Heart right ventricle (tissue), 16 donors: Measurements from ENCODE around the gene LSM6. TPM values are rescaled to one million over a fixed set of nuclear protein-coding genes. Genes with fewer than 3 reads are reported as not detected.

Source experiments
- ATAC-seq, 8 donors: fragments of 200-7000 bp; cut with Tn5 transposase; one replicate each; pipeline ENCODE4 v1.9.1; 2020; ENCODE audit warnings: mild to moderate bottlenecking in 8 of 8, moderate library complexity in 8 of 8, moderate number of reproducible peaks in 1 of 8
- DNase-seq, 2 donors: peaks; one replicate each; pipeline ENCODE4 v3.0.0-alpha.2; 2020
- H3K27ac ChIP-seq, 10 donors: fragments of 200-600 bp; sonication (generic) in 2 of 10; one replicate each; pipeline versions ENCODE4 v1.5.0 to v1.8.0; 2020 to 2022; ENCODE audit warnings: mild to moderate bottlenecking in 3 of 10
- H3K27me3 ChIP-seq, 7 donors: fragments of 200-600 bp; one replicate each; pipeline ENCODE4 v1.8.0; 2021 to 2022; ENCODE audit warnings: mild to moderate bottlenecking in 2 of 7
- H3K36me3 ChIP-seq, 9 donors: fragments of 200-600 bp; sonication (generic) in 1 of 9; one replicate each; pipeline versions ENCODE4 v1.5.0 to v1.8.0; 2020 to 2022; ENCODE audit warnings: mild to moderate bottlenecking in 2 of 9
- H3K4me1 ChIP-seq, 9 donors: fragments of 200-600 bp; sonication (generic) in 1 of 9; one replicate each; pipeline versions ENCODE4 v1.5.0 to v1.8.0; 2020 to 2022; ENCODE audit warnings: mild to moderate bottlenecking in 4 of 9
- H3K4me3 ChIP-seq, 10 donors: fragments of 200-600 bp; sonication (generic) in 2 of 10; one replicate each; pipeline versions ENCODE4 v1.5.0 to v1.8.0; 2020 to 2022; ENCODE audit warnings: mild to moderate bottlenecking in 7 of 10, moderate library complexity in 2 of 10
- H3K9me3 ChIP-seq, 11 donors: fragments of 200-600 bp in 10 of 11; sonication (generic) in 2 of 11; one replicate each; pipeline versions ENCODE4 v1.5.0 to v1.8.0; 2013 to 2022; ENCODE audit warnings: mild to moderate bottlenecking in 2 of 11, control low read depth in 1 of 11, moderate library complexity in 1 of 11
- CTCF ChIP-seq, 9 donors: fragments of 200-600 bp; sonication (generic) in 2 of 9; IDR thresholded peaks; one replicate each; pipeline versions ENCODE4 v1.5.0 to v1.8.0; 2021 to 2022; ENCODE audit warnings: antibody characterized with exemption in 9 of 9, mild to moderate bottlenecking in 5 of 9, moderate library complexity in 1 of 9
- WGBS, 2 donors: extraction: QIAGEN DNeasy Blood & Tissue Kit; methylation state at CpG; one replicate each; pipeline ENCODE4 v1.1.7; 2013; ENCODE audit warnings: inconsistent platforms in 1 of 2; 5-methylcytosine and 5-hydroxymethylcytosine counted together
- intact Hi-C, 10 donors: fragments of 100-400 bp; cut with DNase I; formaldehyde crosslinking; loops; one replicate each; pipeline versions ENCODE4 v1.11.1 to v1.14.2; 2022
- polyA plus RNA-seq, 2 donors: library from polyadenylated mRNA; stranded (reverse); fragments of 200-250 nt; gene quantifications; one replicate each; pipeline ENCODE4 v1.2.3, GENCODE V29; 2013
- total RNA-seq, 10 donors: library from RNA; stranded (reverse); fragmentation: NEBNext Ultra II Directional in 3 of 10; extraction: Animal tissue kit (Norgen Biotek cat#: 25700) in 3 of 10; gene quantifications; one replicate each; pipeline versions ENCODE4 v1.2.1 to v1.2.4, GENCODE V29; 2021 to 2023
- donor health status: Arrhythmogenic right ventricular cardiomyopathy.
- donor health status: ischemic (EF 13 %, LVEDD 7.1; RV severe dilation, severe dysfunction).
- donor health status: healthy with polysubstance abuse.
- donor health status: DM: no; HTN: yes; CAD: no.
- donor health status: DM: no; HTN: no; CAD: no.
- donor health status: ischemic (EF 25% LVEDD 6.9; RV normal size, moderate dysfunction).
- donor health status: ischemic (EF 25% LVEDD 5.7; RV mildly dilated, moderate dysfunction).
- donor health status: healthy.
- donor health status: DM: yes; HTN: yes; CAD: no.
- donor health status: Ischemic cardiomyopathy.
- donor health status: ischemic (EF 35%, LVEDD 5.7; RV mildly dilated, moderate dysfunction).
- donor health status: nonischemic (EF 11% LVEDD 7.7; RV severe dilation, severe dysfunction).
- donor health status: DM: yes; HTN: yes; CAD: no.
- donor health status: PGD.
- donor health status: ischemic (EF 29% LVEDD 5.4; RV normal size, mild dysfunction).
- donor health status: nonischemic (EF 23%, LVEDD 6.1; RV moderate dilation, normal function).

Gene LSM6
- total and polyA plus RNA-seq, 12 donors = 8.7 to 24.4 (median 11.8) TPM

DNA sequence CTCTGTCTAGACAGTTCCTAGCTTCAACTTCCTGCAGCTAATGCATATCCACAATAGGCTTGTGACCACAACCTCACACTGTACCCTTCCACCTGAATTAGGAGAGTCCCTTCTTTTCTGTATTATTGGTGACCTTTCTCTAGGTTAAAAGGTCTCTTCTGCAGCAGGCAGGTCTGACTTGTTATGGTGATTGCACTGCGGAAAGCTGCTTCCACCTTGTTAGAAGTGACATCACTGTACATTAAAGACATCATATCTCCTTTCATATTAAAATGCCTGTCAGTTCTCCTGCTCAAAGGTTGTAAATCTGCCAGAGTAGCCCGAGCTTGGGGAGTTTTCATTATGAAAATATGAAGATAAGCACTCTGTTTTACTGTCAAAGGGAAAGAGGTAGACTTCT is 21.5 kb upstream of the LSM6 start:
- no peak for ATAC-seq
- no peaks in the 10 kb centered on the region for H3K36me3 ChIP-seq
- H3K4me1 ChIP-seq = no peaks in the 10 kb centered on the region
- no peaks in the 10 kb centered on the region for H3K27me3 ChIP-seq
- intact Hi-C loops = no loop called here
- WGBS, 2 donors = 42 to 55% methylated on average over 2 of the region's 2 CpGs
- no peak for DNase-seq
- no peak overlapping the region for H3K4me3 ChIP-seq
- peaks cover 0 to 15% (median 0%) of the 10 kb centered on the region in 11 donors for H3K9me3 ChIP-seq
- no peak overlapping the region for H3K27ac ChIP-seq
- no peak for TF ChIP-seq CTCF (IDR thresholded peaks at IDR 0.05)

DNA sequence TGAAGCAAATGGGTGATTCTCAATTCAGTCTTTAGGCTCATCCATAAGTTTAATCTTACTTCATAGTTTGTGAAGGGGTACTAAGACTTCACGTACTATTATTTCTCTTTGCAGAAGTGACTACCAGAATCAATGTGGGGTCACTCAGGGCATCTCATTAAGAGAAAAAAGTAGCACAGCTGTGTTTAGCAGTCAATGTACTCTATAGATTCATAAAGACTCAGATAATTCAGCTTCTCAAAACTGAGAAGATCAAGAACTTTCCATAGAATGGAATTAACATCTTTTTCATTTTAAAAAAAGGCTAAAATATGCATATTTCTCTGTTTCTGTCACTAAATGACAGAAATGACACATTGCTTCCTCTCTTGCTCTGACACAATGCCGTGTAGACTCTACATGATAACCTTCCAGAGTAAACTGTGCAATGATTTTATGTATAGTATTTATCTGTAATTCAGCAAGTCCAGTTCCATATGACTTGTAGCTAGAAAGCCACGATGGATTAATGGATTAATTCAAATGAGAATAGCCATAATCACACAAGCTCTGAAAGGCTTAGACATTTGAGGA is 20.3 kb upstream of the LSM6 start:
- WGBS, 2 donors = 63 to 68% methylated on average over 3 of the region's 3 CpGs
- Histone ChIP-seq H3K27ac (no peak overlapping the region), H3K36me3 (no peaks in the 10 kb centered on the region), H3K9me3 (peaks cover 0 to 15% (median 0%) of the 10 kb centered on the region in 11 donors), H3K4me3 (no peak overlapping the region), H3K4me1 (no peaks in the 10 kb centered on the region), H3K27me3 (no peaks in the 10 kb centered on the region)
- intact Hi-C loops = no loop called here
- DNase-seq (no peak), ATAC-seq (no peak)
- TF ChIP-seq CTCF (IDR thresholded peaks at IDR 0.05) = no peak

DNA sequence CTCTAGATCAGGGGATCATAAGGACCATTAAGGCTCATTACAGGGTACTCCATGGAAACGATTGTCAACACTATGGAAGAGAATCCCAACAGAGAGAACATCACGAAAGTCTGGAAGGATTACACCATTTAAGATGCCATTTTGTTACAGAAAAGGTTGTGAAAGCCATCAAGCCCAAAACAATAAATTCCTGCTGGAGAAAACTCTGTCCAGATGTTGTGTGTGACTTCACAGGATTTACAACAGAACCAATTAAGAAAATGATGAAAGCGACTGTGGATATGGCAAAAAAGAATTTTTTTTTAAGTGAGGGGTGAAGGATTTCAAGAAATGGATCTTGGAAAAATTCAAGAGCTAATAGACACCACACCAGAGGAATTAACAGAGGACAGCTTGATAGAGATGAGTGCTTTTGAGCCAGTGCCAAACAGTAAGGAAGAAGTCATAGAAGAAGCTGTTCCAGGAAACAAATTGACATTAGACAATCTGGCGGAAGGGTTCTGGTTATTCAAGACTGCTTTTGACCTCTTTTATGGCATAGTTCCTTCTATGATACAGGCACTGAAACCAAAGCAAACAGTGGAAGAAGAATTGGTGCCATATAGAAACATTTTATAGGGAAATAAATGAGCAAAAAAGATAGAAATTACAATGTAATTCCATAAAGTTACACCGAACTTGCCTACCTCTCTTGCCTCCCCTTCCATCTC is 17.3 kb upstream of the LSM6 start:
- Histone ChIP-seq H3K4me3 (no peak overlapping the region), H3K27ac (no peak overlapping the region), H3K4me1 (no peaks in the 10 kb centered on the region), H3K9me3 (peaks cover 0 to 29% (median 11%) of the 10 kb centered on the region in 11 donors), H3K36me3 (no peaks in the 10 kb centered on the region), H3K27me3 (no peaks in the 10 kb centered on the region)
- DNase-seq = no peak
- WGBS, 2 donors = 84 to 87% methylated on average over 5 of the region's 5 CpGs
- no peak for TF ChIP-seq CTCF (IDR thresholded peaks at IDR 0.05)
- intact Hi-C loops = no loop called here
- no peak for ATAC-seq

DNA sequence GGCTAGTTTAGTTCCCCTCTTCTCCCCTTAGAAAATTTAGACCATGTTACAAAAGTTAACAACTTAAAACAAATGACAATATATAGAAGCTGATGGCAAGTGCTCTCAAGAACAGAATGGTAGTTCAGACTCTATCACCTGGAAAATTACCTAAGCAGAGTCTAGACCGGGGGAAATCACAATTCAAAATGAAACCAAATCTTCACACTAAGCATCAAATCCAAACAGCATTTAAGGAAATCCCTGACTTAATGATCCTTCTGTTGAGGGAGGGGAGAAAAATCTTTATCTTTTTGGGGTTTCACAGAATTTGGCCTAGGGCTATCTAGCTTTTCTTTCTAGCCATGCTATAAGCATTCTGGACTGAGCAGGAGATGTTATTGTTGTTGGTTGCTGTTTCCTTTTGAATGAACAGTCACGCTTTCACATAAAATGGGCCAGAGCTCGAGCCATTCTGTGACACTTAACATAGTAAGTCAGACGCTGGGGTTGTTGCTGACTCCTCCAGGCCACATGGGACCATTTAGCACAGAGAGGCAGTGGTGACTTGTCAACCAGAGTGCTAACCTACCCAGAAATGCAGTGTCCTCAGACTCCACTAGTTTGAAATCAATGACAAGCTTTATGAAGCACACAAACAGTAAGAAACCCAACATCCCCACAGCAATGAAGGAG is 16.0 kb upstream of the LSM6 start:
- H3K9me3 ChIP-seq = peaks cover 0 to 29% (median 11%) of the 10 kb centered on the region in 11 donors
- intact Hi-C loops = no loop called here
- WGBS, 2 donors = 66 to 69% methylated on average over 4 of the region's 4 CpGs
- no peak overlapping the region for H3K4me3 ChIP-seq
- DNase-seq = no peak
- TF ChIP-seq CTCF (IDR thresholded peaks at IDR 0.05) = no peak
- no peaks in the 10 kb centered on the region for H3K36me3 ChIP-seq
- no peaks in the 10 kb centered on the region for H3K4me1 ChIP-seq
- H3K27me3 ChIP-seq = no peaks in the 10 kb centered on the region
- no peak for ATAC-seq
- no peak overlapping the region for H3K27ac ChIP-seq
